K562 (cell line): Measurements from ENCODE around the gene PRUNE1. TPM values are rescaled to one million over a fixed set of nuclear protein-coding genes. Genes with fewer than 3 reads are reported as not detected.

Experiments
- ARID1B ChIP-seq: fragments of 450-650 bp; IDR thresholded peaks from 2 replicates; pipeline ENCODE4 v1.6.1; 2016; ENCODE audit warnings: antibody characterized with exemption, mild to moderate bottlenecking, inconsistent platforms
- ARID3B ChIP-seq: fragments of 250-450 bp; sonication (Bioruptor Pico); IDR thresholded peaks from 2 replicates; pipeline ENCODE4 v1.4.0; 2020; ENCODE audit warnings: borderline replicate concordance
- CBFA2T3 ChIP-seq: fragments of 450-650 bp; IDR thresholded peaks from 2 replicates; pipeline ENCODE4 v1.6.1; 2017
- CEBPB ChIP-seq: fragments of 450-650 bp; IDR thresholded peaks from 2 replicates; pipeline ENCODE4 v1.6.1; 2016; ENCODE audit warnings: missing genetic modification characterization, missing compliant biosample characterization
- CREBBP ChIP-seq: IDR thresholded peaks from one replicate; pipeline ENCODE4 v1.6.1; 2012; ENCODE audit warnings: low read depth, mild to moderate bottlenecking, control low read depth, inconsistent platforms, low read length
- CXXC5 ChIP-seq: fragments of 250-450 bp; sonication (Bioruptor Pico); IDR thresholded peaks from 2 replicates; pipeline ENCODE4 v1.8.0; 2022; ENCODE audit warnings: inconsistent platforms, mild to moderate bottlenecking, moderate library complexity
- EP300 ChIP-seq: IDR thresholded peaks from 2 replicates; pipeline ENCODE4 v1.6.1; 2012; ENCODE audit warnings: low read length, improper control_type of control experiment
- FOXJ3 ChIP-seq: sonication (generic); formaldehyde crosslinking; IDR thresholded peaks from 2 replicates; pipeline ENCODE4 v1.4.0; 2020; ENCODE audit warnings: mild to moderate bottlenecking, missing genetic modification reagents
- HDAC3 ChIP-seq: fragments of 450-650 bp; IDR thresholded peaks from 2 replicates; pipeline ENCODE4 v1.6.1; 2018; ENCODE audit warnings: borderline replicate concordance, mild to moderate bottlenecking, moderate library complexity; ENCODE audit not compliant: partially characterized antibody
- HEY1 ChIP-seq: fragments of 250-450 bp; sonication (Bioruptor Pico); IDR thresholded peaks from 2 replicates; pipeline ENCODE4 v1.5.0; 2020; ENCODE audit warnings: mild to moderate bottlenecking, moderate library complexity, borderline replicate concordance
- HMGXB4 ChIP-seq: sonication (generic); formaldehyde crosslinking; IDR thresholded peaks from 2 replicates; pipeline ENCODE4 v1.8.1; 2023; ENCODE audit warnings: mild to moderate bottlenecking, missing genetic modification reagents
- PHF21A ChIP-seq: fragments of 450-650 bp; IDR thresholded peaks from 2 replicates; pipeline ENCODE4 v1.6.1; 2017; ENCODE audit warnings: low read depth, borderline replicate concordance
- SAP30 ChIP-seq: fragments of 200-600 bp; sonication (generic); IDR thresholded peaks from 2 replicates; pipeline ENCODE4 v1.6.1; 2012; ENCODE audit warnings: borderline replicate concordance, low read depth, mild to moderate bottlenecking, moderate library complexity, low read length, control low read depth, inconsistent platforms; ENCODE audit not compliant: insufficient read depth, poor library complexity, severe bottlenecking
- SMARCA4 ChIP-seq: fragments of 450-650 bp; IDR thresholded peaks from 2 replicates; pipeline ENCODE4 v1.6.1; 2016
- YBX1 ChIP-seq: fragments of 450-650 bp; IDR thresholded peaks from 2 replicates; pipeline ENCODE4 v1.7.1; 2016; ENCODE audit warnings: mild to moderate bottlenecking
- ZBTB26 ChIP-seq: fragments of 450-650 bp; formaldehyde crosslinking; IDR thresholded peaks from 2 replicates; pipeline ENCODE4 v1.4.0; 2022; ENCODE audit warnings: missing genetic modification characterization
- ZFP30 ChIP-seq: fragments of 250-450 bp; sonication (Bioruptor Pico); IDR thresholded peaks from 2 replicates; pipeline ENCODE4 v1.8.0; 2022; ENCODE audit warnings: moderate library complexity, mild to moderate bottlenecking, inconsistent platforms, borderline replicate concordance
- ZNF175 ChIP-seq: fragments of 200-800 bp; sonication (Bioruptor generic); IDR thresholded peaks from 2 replicates; pipeline ENCODE4 v1.6.1; 2016; ENCODE audit warnings: low read depth, mild to moderate bottlenecking, missing genetic modification characterization, missing compliant biosample characterization
- ZNF24 ChIP-seq: fragments of 450-650 bp; IDR thresholded peaks from 2 replicates; pipeline ENCODE4 v1.6.1; 2016
- ZNF354B ChIP-seq: fragments of 250-450 bp; sonication (Bioruptor Pico); IDR thresholded peaks from 2 replicates; pipeline ENCODE4 v1.4.0; 2020
- ZNF589 ChIP-seq: fragments of 200-800 bp; sonication (Bioruptor generic); IDR thresholded peaks from 2 replicates; pipeline ENCODE4 v1.6.1; 2016; ENCODE audit warnings: low read depth, missing genetic modification characterization, missing compliant biosample characterization
- polyA plus RNA-seq, 8 experiments: library from polyadenylated mRNA; depleted of rRNA in 4 of 8; stranded (reverse) in 5 of 8; unstranded in 3 of 8; fragments of >200 nt; fragmentation: Nextera tagmentation in 2 of 8; fragmentation: Illumina TruSeq in 1 of 8; extraction: Ambion mirVana in 2 of 8; extraction: Trizol in 1 of 8; gene quantifications; 2 replicates each; pipeline versions ENCODE4 v1.2.1 to v1.2.3, GENCODE V29; 2011 to 2014; ENCODE audit warnings: inconsistent platforms in 1 of 8, missing spikeins in 1 of 8
- total RNA-seq, 7 experiments: library from RNA; depleted of rRNA in 6 of 7; stranded (reverse); fragments of >200 nt in 6 of 7; fragmentation: Illumina TruSeq in 2 of 7; extraction: Trizol in 2 of 7; gene quantifications; 2 replicates each; pipeline versions ENCODE4 v1.2.1 to v1.2.3, GENCODE V29; 2011 to 2021; ENCODE audit warnings: low replicate concordance in 1 of 7

Gene PRUNE1
- total and polyA plus RNA-seq, 9 of the 15 experiments (the other 6 are each of a cell fraction or from before 2014, with no cell fraction given): 16.7 to 48.3 (median 26.2) TPM

GRCh38 chr1:151010346-151010726, 2.1 kb downstream of the PRUNE1 start (continued):
- peak; percentile 19; the same call in 1 of the 2 replicates for TF ChIP-seq ARID1B
- TF ChIP-seq ZBTB26 (CRISPR knock-in tag): no peak
- TF ChIP-seq HDAC3: no peak
- peak; percentile 49; the same call in 1 of the 2 replicates for TF ChIP-seq EP300
- peak; percentile 71 for TF ChIP-seq CEBPB (tag)
- TF ChIP-seq CREBBP: no peak
- TF ChIP-seq YBX1: no peak
- no peak for TF ChIP-seq SAP30
- no peak for TF ChIP-seq PHF21A
- TF ChIP-seq HEY1 (CRISPR knock-in tag): no peak
- TF ChIP-seq SMARCA4: no peak; the same call in 1 of the 2 replicates
- TF ChIP-seq ARID3B (CRISPR knock-in tag): no peak
- TF ChIP-seq FOXJ3 (CRISPR knock-in tag): no peak
- TF ChIP-seq ZNF175: 0 out of 2 replicates have a peak, but pooled peaks have one; percentile 19
- peak; percentile 47; the same call in 1 of the 2 replicates for TF ChIP-seq ZNF589 (CRISPR knock-in tag)
- TF ChIP-seq ZNF354B (CRISPR knock-in tag): no peak
- no peak for TF ChIP-seq HMGXB4 (CRISPR knock-in tag)
- TF ChIP-seq ZNF24: no peak
- no peak for TF ChIP-seq CBFA2T3
- no peak for TF ChIP-seq ZFP30
- TF ChIP-seq CXXC5 (CRISPR knock-in tag): no peak; the same call in 1 of the 2 replicates
